ENCODE data around the gene FBXO42. TPM values are rescaled to one million over a fixed set of nuclear protein-coding genes. Genes with fewer than 3 reads are reported as not detected.

FBXO42 gene
- total RNA-seq, 1 donor from 2014 or later: 18.8 TPM

GRCh38 chr1:16209847-16210407, 142.4 kb downstream of the FBXO42 start:
- no peak overlapping the region for H3K27ac Mint-ChIP-seq
- TF ChIP-seq EZH2phosphoT487 (IDR thresholded peaks at IDR 0.05) (no peak), EZH2 (IDR thresholded peaks at IDR 0.05) (no peak)
- TF ChIP-seq, protein P1, sequence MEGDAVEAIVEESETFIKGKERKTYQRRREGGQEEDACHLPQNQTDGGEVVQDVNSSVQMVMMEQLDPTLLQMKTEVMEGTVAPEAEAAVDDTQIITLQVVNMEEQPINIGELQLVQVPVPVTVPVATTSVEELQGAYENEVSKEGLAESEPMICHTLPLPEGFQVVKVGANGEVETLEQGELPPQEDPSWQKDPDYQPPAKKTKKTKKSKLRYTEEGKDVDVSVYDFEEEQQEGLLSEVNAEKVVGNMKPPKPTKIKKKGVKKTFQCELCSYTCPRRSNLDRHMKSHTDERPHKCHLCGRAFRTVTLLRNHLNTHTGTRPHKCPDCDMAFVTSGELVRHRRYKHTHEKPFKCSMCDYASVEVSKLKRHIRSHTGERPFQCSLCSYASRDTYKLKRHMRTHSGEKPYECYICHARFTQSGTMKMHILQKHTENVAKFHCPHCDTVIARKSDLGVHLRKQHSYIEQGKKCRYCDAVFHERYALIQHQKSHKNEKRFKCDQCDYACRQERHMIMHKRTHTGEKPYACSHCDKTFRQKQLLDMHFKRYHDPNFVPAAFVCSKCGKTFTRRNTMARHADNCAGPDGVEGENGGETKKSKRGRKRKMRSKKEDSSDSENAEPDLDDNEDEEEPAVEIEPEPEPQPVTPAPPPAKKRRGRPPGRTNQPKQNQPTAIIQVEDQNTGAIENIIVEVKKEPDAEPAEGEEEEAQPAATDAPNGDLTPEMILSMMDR (IDR thresholded peaks at IDR 0.05): no peak
- H3K4me3 ChIP-seq: no peak overlapping the region

GRCh38 chr1:16209132-16209846, 143.0 kb downstream of the FBXO42 start:
- TF ChIP-seq, protein P1 (IDR thresholded peaks at IDR 0.05): no peak
- no peak for TF ChIP-seq EZH2phosphoT487 (IDR thresholded peaks at IDR 0.05)
- no peak for TF ChIP-seq EZH2 (IDR thresholded peaks at IDR 0.05)
- Mint-ChIP-seq H3K27ac (peak overlapping the region; percentile 86), H3K9me3 (no peaks in the 10 kb centered on the region), H3K27me3 (ENCODE audit: insufficient read depth, low read depth) (peaks cover 14% of the 10 kb centered on the region), H3K4me1 (peaks cover 33% of the 10 kb centered on the region), H3K4me3 (peak overlapping the region; percentile 25), H3K36me3 (no peaks in the 10 kb centered on the region)
- Histone ChIP-seq H3K79me2 (ENCODE audit: low read depth) (no peaks in the 10 kb centered on the region), H3K4me1 (peaks cover 15% of the 10 kb centered on the region), H3K4me2 (peak overlapping the region; percentile 56), H3K27ac (no peak overlapping the region), H3K4me3 (no peak overlapping the region), H3K9me3 (ENCODE audit: low read depth) (no peaks in the 10 kb centered on the region), H3K27me3 (peaks cover 13% of the 10 kb centered on the region), H3K9ac (no peak overlapping the region), H2AFZ (replicated peaks) (no peak overlapping the region), H3K36me3 (no peaks in the 10 kb centered on the region), H3F3A (ENCODE audit: low read depth) (peaks cover 28% of the 10 kb centered on the region), H4K20me1 (ENCODE audit: low read depth) (no peaks in the 10 kb centered on the region)
- DNase-seq (ENCODE audit: low spot score): no peak

More at GRCh38 chr1:16209847-16210407, 142.4 kb downstream of the FBXO42 start:
- Mint-ChIP-seq H3K9me3 (no peaks in the 10 kb centered on the region), H3K4me1 (peaks cover 33% of the 10 kb centered on the region), H3K36me3 (no peaks in the 10 kb centered on the region), H3K4me3 (no peak overlapping the region), H3K27me3 (ENCODE audit: insufficient read depth, low read depth) (peaks cover 15% of the 10 kb centered on the region)
- Histone ChIP-seq H3K79me2 (ENCODE audit: low read depth) (no peaks in the 10 kb centered on the region), H4K20me1 (ENCODE audit: low read depth) (no peaks in the 10 kb centered on the region), H3K36me3 (no peaks in the 10 kb centered on the region), H3K9me3 (ENCODE audit: low read depth) (no peaks in the 10 kb centered on the region), H3K27ac (no peak overlapping the region), H3K9ac (peak overlapping the region; percentile 38), H3K4me1 (peaks cover 15% of the 10 kb centered on the region), H3F3A (ENCODE audit: low read depth) (peaks cover 28% of the 10 kb centered on the region), H3K4me2 (peak overlapping the region; percentile 56), H2AFZ (replicated peaks) (no peak overlapping the region), H3K27me3 (peaks cover 13% of the 10 kb centered on the region)
- DNase-seq (ENCODE audit: low spot score): peak; percentile 27

GRCh38 chr1:16208270-16208987, 143.9 kb downstream of the FBXO42 start:
- H4K20me1 ChIP-seq (ENCODE audit: low read depth): no peaks in the 10 kb centered on the region
- H3K9me3 Mint-ChIP-seq: no peaks in the 10 kb centered on the region
- peaks cover 13% of the 10 kb centered on the region for H3K27me3 ChIP-seq
- no peaks in the 10 kb centered on the region for H3K36me3 ChIP-seq
- no peak overlapping the region for H3K27ac Mint-ChIP-seq
- H3F3A ChIP-seq (ENCODE audit: low read depth): peaks cover 28% of the 10 kb centered on the region
- no peaks in the 10 kb centered on the region for H3K36me3 Mint-ChIP-seq
- no peak overlapping the region for H3K9ac ChIP-seq
- no peaks in the 10 kb centered on the region for H3K79me2 ChIP-seq (ENCODE audit: low read depth)
- no peak overlapping the region for H3K4me2 ChIP-seq
- peaks cover 13% of the 10 kb centered on the region for H3K27me3 Mint-ChIP-seq (ENCODE audit: insufficient read depth, low read depth)
- H2AFZ ChIP-seq (replicated peaks): no peak overlapping the region
- DNase-seq (ENCODE audit: low spot score): no peak
- H3K9me3 ChIP-seq (ENCODE audit: low read depth): no peaks in the 10 kb centered on the region
- peaks cover 32% of the 10 kb centered on the region for H3K4me1 Mint-ChIP-seq
- no peak overlapping the region for H3K4me3 Mint-ChIP-seq
- TF ChIP-seq EZH2 (IDR thresholded peaks at IDR 0.05) (no peak), EZH2phosphoT487 (IDR thresholded peaks at IDR 0.05) (no peak)
- H3K27ac ChIP-seq: no peak overlapping the region
- H3K4me1 ChIP-seq: peaks cover 15% of the 10 kb centered on the region
- H3K4me3 ChIP-seq: no peak overlapping the region
